Measurements from ENCODE around the gene RTN4R.
"Not testable (repeated sequence)": the region's sequence is repeated elsewhere in the genome, so short reads cannot be mapped to it uniquely, and the experiment has no call there.

RTN4R gene

DNA sequence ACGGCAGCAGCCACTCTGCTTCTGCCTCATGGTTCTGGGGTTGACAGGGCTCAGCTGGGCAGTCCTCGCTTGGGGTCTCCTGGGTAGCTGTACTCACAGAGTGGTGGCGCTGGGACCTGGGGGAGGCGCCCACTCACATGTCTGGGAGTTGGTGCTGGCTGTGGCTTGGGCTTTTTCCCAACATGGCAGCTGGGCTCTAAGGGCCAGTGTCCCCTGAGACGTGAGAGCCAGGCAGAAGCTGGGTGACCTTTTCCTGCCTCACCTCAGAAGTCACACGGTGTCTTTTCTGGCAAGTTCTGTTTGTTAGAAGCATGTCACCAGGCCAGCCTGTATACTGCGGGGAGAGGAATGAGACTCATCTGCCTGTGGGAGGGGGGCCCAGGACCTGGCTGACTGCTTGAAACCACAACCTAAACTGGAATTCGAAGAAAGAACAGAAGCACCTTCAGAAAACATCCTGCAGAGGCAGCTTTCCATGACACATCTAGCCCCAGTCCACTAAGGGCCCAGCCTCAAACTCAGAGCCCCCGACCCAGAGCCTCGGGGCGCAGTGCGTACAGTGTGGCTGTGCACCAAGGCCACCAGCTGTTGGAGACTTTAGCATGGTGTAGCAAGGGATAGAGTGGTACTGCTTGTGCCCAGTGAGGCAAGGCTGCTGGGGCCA is 37.2 kb upstream of the RTN4R start:
- DNase-seq, result not testable (repeated sequence)

DNA sequence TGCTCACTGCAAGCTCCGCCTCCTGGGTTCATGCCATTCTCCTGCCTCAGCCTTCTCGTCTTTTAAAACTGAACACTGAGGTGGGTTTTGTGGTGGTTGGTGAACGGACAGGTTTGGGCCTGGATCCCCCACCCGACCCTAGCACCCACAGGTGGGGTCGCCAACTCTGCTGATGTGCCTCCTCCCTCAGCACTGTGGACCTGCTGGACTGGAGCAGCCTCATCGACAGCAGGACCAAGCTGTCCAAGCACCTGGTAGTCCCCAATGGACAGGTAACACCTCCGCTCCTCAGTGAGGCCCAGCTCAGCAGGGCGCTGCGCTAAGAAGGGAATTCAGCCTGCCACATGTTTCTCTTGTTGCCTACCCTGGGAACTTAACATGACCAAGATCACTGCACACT is 36.5 kb upstream of the RTN4R start:
- DNase-seq, result no peak

DNA sequence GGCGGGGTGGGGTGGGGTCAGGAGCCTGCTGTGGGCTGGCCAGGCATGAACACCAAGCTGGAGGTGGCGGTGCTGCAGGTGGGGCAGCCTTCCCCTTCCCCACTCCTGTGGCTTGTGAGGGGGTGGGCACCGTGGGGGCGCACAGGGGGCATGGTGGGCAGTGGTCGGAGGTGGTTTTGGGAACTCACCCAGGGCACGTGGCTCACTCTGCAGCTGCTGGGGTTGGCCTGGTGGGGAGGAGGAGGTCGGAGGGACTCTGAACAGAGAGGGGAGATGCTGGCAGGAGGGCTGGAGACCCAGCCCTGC is 35.1 kb upstream of the RTN4R start:
- DNase-seq, result not testable (repeated sequence)

DNA sequence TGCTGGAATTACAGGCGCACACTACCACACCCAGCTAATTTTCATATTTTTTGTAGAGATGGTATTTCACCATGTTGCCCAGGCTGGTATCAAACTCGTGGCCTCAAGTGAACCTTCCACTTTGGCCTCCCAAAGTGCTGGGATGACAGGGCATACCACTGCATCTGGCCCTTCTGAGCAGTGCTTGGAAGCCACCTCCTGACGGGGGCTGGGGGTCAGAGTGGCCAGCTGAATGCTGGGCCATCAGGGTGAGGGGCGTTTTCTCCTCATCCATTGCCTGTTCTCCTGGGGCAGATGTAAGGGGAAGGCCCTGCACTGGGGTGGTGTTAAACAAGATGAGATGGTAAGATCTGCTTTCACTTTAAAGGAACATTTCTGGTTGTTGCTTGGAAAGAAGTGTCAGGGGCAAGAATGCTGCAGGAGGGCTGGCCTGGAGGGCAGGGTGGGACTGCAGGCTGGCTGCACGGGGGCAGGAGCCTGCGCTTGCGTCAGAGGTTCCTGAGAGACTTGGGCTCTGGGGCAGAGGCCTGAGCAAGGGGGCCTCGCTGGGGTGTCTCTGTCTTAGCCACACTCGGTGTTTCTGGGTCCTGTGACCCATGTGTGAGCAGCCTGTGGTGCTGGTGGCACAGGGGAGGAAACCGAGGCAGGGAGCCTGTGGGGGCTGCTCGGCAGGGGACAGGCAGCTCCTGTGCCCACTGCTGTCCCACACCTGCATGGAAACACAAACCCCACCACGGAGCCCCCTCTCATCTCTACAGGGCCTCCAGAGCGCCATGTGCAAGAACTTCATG is 34.5 kb upstream of the RTN4R start:
- DNase-seq, result no peak

DNA sequence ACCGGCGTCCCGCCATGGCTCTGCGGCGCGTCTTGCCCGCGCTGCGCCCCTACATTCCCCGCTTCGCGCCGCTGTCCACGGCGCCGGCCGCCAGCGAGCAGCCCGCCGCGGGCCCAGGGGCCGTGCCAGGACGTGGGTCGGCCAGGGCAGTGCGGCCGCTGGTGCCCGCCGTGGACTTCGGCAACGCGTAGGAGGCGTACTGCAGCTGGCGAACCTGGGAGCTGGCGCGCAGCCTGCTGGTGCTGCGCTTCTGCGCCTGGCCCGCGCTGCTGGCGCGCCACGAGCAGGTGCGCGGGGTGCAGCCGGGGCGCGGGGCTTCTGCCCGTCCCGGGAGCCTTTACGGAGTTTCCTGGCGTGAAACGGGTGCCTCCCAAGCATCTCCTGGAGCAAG is 31.6 kb upstream of the RTN4R start:
- DNase-seq, result no peak

DNA sequence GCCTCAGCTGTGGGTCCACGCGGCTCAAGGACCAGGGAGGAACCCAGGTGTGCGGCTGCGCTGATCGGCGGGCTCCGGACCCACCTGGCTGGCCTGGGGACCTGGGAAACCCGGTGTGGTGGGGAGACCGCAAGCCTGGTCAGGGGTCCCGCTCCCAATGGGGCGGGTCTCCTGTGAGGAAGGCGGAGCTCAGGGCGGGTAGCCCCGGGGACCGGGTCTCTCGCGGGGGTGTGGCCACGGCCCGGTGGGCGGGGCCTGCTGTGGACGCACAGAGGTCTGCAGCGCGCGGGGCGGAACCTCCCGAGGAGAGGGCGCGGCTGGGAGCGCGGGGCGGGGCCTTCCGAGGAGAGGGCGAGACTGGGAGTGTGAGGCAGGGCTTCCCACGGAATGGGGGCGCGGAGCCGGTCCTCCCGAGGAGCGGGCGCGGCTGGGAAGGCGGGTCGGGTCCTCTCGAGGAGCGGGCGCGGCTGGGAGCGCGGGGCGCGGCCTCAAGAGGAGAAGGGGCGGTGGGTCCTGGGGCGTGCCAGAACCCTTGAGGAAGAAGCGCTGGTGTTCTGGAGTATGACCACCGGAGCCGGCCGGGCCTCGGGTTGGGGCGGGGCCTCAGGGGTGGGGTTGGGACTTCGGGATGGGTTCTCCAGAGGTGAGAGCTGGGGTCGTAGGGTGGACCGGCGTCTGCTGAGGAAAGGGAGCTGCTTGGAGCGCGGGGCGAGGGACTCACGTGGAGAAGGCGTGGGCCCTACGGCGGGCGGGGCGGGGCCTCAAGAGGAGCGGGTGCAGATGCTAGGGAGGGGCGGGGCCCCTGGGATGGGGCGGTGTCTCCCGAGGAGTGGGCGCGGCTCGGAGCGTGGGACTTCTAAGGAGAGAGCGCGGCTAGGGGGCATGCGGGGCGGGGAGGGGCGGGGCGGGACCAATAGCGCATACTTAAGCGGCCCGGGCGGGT is 31.0 kb upstream of the RTN4R start:
- DNase-seq, result peak; percentile 36

DNA sequence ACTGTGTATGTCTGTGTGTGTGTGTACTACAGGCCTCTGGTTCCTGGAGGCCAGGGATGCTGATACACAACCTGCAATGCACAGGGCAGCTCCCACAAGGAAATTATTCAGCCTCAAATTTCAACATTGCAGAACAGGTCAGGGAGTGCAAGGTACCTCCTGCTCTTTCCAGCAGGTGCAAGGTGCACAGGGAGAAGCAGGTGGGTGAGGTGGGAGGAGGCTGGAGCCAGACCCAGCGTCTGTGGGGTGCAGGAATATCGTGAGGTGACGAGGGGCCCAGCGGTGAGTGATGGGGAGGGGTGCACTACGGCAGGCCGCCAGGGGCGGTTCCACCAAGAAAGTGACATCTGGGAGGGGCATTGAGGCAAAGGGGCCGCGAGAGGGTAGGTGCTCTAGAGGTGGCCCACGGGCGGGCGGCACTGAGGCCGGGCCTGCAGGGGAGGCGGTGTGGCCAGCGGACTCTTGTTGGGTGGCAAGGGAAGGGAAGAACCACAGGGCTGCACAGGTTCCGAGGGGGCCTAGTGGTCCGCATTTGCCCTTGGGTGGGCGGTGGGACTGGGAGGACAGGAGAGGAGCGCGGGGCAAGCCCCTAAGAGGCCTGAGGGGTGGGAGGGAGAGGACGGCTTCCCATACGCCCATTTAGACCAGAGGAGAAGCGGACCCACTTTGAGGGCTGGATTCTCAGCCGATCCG is 30.1 kb upstream of the RTN4R start:
- no peak for DNase-seq

DNA sequence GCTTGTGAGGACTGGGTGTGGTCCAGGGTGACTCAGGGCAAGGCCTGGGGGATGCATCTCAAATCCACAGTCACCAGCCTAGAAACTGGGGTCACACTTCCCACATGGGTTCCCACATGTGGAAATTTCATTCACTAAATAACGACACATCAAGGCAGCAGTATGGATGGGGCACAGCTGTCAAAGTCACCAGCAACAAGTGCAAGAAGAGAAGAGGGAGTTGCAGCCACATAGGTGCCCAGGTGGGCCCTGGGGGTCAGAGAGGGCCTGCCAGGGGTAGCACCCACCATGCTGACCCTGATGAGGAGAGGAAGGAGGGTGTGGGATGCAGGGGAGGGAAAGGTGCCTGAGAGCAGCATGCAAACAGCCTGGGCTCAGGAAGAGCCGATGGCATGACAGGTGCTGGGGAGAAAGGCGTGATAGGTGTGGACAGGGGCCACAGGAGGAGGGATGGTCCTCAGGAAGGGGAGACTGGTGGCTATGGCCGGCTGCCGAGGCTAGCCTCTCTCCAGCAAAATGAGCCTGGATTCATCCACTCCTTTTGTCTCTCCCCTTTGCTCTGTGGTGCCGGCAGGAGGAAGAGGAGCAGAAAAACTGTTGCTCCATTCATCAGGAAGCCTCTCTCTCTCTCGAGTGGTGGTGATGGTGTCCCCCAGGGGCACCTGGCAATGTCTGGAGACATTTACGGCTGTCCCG is 29.4 kb upstream of the RTN4R start:
- no peak for DNase-seq

DNA sequence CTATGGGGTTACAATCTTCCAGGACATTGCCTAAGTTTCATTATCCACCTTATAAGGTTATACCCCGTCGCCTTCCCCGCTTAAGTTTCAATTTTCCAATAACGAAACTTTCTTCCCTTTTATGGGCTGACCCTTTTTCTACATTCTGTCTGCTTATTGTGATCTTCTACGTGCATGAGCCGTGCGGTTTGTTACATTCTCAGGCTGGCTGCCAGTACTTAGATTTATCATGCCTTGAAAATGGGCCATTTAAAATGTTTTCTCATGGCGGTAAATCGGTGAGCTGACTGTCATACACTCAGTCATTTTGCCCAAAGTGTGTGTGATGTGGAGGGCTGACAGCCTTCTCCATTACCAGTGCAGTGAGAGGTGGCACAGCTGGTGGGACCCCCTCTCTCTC is 28.5 kb upstream of the RTN4R start:
- no peak for DNase-seq

DNA sequence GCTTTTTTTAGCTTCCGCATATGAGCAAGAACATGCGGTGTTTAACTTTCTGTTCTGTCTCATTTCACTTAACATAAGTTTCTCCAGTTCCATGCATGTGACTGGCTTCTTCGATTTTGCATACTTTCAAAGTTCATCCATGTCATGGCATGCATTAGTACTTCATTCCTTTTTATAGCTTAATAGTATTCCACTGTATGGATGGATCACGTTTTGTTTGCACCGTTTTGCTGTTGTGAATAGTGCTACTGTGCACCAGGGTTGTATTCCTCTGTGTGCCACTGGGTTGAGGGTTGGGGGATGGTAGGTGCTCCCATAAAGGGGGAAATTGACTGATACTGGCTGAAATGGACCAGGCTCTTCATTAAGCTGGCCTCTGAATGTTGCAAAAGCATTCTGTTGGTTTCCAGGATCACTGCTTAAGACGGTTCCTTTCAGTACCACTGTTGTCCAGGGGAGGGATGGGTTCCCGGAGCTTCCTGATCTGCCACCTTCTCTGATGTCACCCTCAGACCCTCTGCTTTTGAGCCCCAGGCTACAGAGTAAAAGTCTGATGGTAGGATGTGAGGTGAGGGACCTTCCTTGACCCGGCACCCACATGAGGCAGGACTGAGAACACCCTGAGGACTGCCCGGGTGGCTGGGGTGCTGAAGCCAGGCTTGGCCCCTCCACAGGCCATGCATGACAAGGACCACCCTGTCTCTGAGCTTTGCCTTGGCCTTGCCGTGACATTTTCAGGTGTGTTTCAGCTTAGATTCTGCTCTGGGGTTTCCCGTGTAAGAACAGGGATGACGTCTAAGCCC is 27.3 kb upstream of the RTN4R start:
- no peak for DNase-seq

DNA sequence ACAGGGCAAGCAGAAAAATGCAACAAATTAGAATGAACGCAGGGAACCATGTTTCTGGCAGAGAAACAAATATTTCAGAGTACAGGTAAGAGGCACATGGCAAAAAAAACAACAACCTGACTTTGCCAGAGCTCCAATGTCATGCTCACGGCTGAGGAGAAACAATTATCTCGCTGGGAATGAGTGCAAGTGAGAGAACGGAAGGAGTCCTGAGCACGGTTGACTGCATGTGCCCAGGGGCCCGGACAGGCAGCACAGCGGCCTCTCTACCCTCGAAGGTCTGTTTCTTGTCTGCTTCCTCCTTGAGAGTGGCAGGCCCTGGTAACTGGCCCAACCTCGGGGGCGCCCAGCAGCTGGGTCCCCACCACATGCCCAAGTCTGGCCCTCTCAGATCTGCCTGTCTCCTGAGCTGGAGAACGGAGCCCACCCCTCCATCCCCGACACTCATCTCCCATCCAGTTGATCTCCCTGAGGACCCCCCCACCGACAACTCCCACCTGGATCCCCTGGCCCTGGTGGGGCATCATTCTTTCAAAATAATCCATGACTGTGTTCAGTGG is 24.6 kb upstream of the RTN4R start:
- no peak for DNase-seq

DNA sequence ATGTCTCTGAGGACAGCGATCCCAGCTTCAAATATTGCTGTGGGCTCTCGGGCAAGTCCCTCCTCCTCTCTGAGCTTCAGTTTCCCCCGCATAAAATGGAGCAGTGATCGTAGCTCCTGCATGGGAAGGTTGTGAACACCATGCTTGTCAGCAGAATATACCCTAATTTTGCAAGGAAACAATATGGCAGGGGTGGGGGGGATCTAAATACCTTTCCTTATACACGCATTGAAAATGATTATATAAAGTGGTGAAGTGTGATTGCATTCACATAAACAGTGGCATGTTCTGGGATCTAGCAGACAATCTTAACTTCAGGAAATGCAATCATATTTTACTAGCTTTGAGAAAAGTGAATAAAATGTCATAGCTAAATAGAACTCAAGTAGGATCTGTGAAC is 24.0 kb upstream of the RTN4R start:
- DNase-seq, result no peak

DNA sequence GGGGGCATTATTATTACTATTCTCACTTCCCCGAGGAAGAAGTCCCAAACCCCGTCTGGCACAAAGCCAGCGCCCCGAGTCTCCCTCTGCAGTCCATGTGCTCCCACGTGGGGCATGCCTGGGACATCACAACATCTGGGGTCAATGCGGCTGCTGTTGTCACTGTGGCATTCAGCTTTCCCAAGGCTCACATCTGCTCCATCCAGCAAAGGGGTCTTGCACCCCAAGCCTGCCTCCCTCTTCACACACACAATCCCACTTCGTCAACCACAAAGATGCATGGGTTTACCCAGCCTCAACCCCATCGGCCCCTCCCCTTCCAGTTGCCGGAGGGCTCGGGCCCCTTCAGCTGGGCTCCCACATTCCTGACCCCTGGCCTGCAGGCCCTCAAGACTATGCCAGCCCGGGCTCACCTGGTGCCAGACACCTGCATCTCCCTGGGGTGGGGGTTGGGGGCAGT is 23.5 kb upstream of the RTN4R start:
- DNase-seq, result no peak

DNA sequence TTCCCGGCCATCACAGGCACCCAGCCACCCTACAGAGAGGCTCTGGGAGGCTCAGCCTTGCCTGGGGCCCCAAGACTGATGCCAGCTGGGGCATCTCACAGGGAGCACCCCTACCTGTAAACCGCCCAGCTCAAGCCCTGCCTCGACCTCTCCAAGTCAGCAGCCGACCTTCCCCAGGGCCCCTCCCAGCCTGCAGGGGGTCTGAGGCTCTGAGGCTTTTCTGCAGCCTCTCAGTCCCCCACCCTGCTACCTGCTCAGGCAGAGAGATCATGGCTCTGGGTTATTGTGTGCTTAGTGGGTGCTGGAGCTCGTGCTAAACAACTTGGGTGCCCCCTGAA is 23.1 kb upstream of the RTN4R start:
- DNase-seq, result no peak

DNA sequence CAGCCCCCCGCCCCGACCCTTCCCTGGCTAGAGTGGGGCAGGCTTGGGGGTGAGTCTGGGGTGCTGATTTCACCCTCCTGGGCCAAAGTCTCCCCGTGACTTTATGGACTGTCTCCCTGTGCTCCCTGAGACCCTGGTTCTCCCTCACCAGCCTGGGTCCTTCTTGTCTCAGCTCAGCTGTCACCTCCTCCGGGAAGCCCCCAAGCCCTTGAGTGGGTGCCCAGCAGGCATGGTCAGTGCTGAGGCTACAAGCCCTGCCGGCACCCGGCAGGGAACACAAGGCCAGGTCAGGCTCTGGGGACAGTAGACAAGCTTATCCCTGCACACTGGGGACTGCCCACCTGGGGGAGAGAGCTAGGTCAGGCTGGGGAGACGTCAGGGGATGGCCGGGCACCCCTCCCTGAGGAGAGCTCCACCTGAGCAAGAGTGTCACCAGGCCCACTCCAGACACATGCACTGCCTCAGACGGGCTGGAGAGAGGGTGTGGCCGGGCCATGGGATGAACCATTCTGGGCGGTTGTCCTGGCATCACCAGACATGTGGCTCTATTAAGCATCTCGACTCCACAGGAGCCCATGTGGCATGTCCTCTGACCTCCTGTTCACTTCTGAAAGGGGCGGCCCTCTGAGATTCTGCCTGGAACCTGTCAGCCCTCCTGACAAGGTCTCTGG is 22.6 kb upstream of the RTN4R start:
- DNase-seq, result no peak

DNA sequence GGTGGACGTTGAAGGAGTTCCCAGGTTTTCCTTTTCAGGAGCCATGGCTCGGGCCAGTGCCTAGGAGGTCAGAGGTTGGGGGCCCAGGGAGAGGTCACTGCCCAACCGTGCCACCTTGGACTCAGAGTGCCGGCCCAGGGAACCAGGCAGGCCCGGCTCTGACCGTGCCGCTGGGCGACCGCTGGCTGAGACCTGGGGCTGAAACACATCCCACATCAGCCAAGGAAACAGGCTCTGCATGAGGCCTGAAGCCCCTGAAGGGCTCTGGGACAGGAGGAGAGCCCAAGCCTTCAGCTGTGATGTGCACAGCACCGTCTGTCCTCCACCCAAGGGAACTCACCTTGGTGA is 21.9 kb upstream of the RTN4R start:
- DNase-seq, result no peak

DNA sequence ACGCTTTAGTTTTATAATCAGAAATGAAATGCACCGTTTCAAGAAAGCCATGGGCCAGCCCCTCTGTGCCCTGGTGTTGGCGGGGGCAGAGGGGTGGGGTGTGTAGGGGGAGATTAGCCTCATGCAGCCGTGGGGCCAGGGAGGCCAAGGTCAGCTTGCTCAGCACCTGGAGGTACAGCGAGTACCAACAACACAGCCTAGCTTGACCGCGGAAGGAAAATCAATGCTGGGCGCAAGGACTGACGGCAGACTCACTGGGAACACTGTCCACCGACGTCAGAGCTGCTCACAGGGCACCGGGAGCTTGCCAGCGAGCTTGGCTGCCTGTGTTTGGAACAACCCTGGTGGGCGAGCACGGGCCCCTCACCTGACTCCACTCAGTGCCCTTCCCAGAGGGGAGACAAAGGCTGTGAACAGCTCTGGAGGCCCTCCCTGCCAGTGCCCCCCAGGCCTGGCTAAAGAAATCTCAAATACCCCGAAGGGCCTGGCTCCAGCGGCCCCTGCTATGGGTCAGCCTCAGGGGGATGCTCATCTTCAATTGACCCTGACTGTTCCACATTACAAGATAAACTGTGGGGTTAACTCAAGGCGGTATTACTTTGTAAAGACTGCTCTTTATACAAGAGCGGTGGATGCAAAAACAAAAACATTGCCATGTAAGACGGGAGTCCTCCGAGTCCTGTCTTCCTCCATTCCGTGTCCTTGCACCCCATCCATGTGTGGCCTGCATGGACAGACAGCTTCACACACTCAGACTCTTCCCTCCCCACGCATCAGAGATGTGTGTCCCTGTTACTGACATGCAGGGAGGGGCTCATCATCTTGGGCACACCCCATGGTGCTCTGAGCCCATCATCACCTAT is 21.3 kb upstream of the RTN4R start:
- not testable (repeated sequence) for DNase-seq

DNA sequence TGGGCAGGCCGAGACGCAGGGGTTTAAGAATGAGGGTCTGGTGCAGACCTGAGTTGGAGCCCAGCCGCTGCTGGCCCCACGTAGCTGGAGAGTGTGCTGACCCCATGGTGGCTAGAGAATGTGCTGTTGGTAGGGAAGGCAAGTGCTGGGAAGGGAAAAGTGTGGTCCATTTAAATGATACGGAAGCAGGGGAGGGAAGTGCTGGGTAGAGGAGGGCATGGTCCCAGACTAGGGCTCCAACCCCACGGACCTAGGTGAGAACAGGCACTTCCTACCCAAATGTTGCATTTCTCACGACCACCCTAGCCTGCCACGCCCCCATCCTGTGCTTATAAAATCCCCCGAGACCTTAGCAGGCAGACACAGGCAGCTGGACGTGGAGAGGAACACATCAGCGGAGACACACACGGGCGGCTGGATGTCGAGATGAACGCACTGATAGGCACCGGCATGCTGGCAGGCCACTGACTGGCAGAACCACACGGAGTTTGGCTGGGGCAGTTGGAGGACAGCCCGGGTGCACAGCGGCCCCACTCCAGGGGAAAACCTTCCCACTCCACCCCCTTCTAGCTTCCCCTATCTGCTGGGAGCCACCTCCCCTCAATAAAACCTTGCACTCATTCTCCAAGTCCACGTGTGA is 18.8 kb upstream of the RTN4R start:
- not testable (repeated sequence) for DNase-seq

DNA sequence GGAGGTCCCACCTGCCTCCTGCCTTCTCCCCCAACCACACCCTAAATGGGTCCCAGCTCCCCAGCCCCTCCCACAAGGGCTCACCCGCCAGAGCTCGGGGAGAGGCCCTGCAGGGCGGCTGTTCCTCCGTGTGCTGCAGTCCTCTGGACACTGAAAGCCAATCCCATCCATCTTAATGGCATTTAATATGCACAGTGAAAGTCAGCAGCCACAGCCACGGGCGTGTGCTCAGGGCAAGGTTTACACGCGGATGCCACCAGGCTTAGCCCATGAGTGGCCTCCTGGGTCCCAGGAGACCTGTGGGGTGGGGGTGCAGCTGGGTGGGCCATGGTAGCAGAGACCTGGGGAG is 18.2 kb upstream of the RTN4R start:
- not testable (repeated sequence) for DNase-seq
